Prostate gland (tissue), 2 donors: ENCODE measurements around the gene AGBL5. TPM values are rescaled to one million over a fixed set of nuclear protein-coding genes. Genes with fewer than 3 reads are reported as not detected.

Experiments
- DNase-seq: peaks from one replicate; pipeline ENCODE4 v3.0.0-alpha.2; 2019; ENCODE audit warnings: low spot score
- H3K27ac ChIP-seq, 2 donors: fragments of 200-600 bp; sonication (generic); 2 replicates each; pipeline ENCODE4 v1.5.1; 2017 to 2019
- H3K27me3 ChIP-seq: fragments of 200-600 bp; sonication (generic); replicated peaks from 2 replicates; pipeline ENCODE4 v1.5.1; 2019; ENCODE audit not compliant: insufficient read depth
- H3K36me3 ChIP-seq, 2 donors: fragments of 200-600 bp; sonication (generic); 1 replicate in 1 of 2; 2 replicates in 1 of 2; pipeline versions ENCODE4 v1.5.1 to v1.8.1; 2017 to 2019
- H3K4me1 ChIP-seq: fragments of 200-600 bp; sonication (generic); replicated peaks from 2 replicates; pipeline ENCODE4 v1.5.1; 2019
- H3K4me3 ChIP-seq, 2 donors: fragments of 200-600 bp; sonication (generic); 2 replicates each; pipeline ENCODE4 v1.5.1; 2017 to 2019
- H3K9me3 ChIP-seq: fragments of 200-600 bp; sonication (generic); 2 replicates; pipeline ENCODE4 v1.5.1; 2017
- CTCF ChIP-seq, 4 experiments: fragments of 200-600 bp in 2 of 4; fragments of 450-650 bp in 2 of 4; sonication (generic) in 2 of 4; IDR thresholded peaks; 1 replicate in 3 of 4; 2 replicates in 1 of 4; pipeline ENCODE4 v1.5.1; 2016 to 2019; ENCODE audit warnings: antibody characterized with exemption in 4 of 4, mild to moderate bottlenecking in 2 of 4, moderate library complexity in 2 of 4
- POLR2A ChIP-seq: fragments of 450-650 bp; IDR thresholded peaks from one replicate; pipeline ENCODE4 v1.6.1; 2016; ENCODE audit warnings: antibody characterized with exemption, mild to moderate bottlenecking
- POLR2AphosphoS5 ChIP-seq: sonication (generic); formaldehyde crosslinking; IDR thresholded peaks from one replicate; pipeline ENCODE4 v1.6.1; 2017; ENCODE audit warnings: antibody characterized with exemption
- WGBS: methylation state at CpG from one replicate; pipeline ENCODE4 v1.1.5; 2018; 5-methylcytosine and 5-hydroxymethylcytosine counted together
- intact Hi-C: fragments of 100-400 bp; cut with DNase I; formaldehyde crosslinking; loops from one replicate; pipeline ENCODE4 v1.14.2; 2022
- total RNA-seq, 2 donors: library from RNA; depleted of rRNA; stranded (reverse); fragments of >200 nt; gene quantifications; one replicate each; pipeline ENCODE4 v1.1.0, GENCODE V29; 2016

AGBL5 gene
- total RNA-seq, 2 donors from 2014 or later: 31.9 to 87.1 TPM

- H3K27me3 ChIP-seq: no peaks in the 10 kb centered on the region
- no peak overlapping the region for H3K27ac ChIP-seq
- DNase-seq: no peak
- no peak for TF ChIP-seq POLR2A
- intact Hi-C loops: loop anchor here (2.0 kb wide), 1 partner anchor 17 kb away; the partner anchor contains the start of gene OST4
- no peaks in the 10 kb centered on the region for H3K9me3 ChIP-seq
- peaks cover 6% of the 10 kb centered on the region for H3K4me1 ChIP-seq
- H3K4me3 ChIP-seq: no peak overlapping the region
- 81% methylated on average over 8 of the region's 8 CpGs for WGBS
- H3K36me3 ChIP-seq: peaks cover 0 to 5% of the 10 kb centered on the region in 2 donors
These were observed 2.3 kb downstream of the AGBL5 start for GRCh38 chr2:27053776-27054175.

GRCh38 chr2:27054721-27055120 lies 3.3 kb downstream of the AGBL5 start:
- Histone ChIP-seq H3K4me3 (no peak overlapping the region), H3K36me3 (peaks cover 0 to 5% of the 10 kb centered on the region in 2 donors), H3K27ac (no peak overlapping the region), H3K9me3 (no peaks in the 10 kb centered on the region), H3K4me1 (peaks cover under 1% of the 10 kb centered on the region), H3K27me3 (no peaks in the 10 kb centered on the region)
- no peak for TF ChIP-seq POLR2AphosphoS5
- no peak for TF ChIP-seq POLR2A
- TF ChIP-seq CTCF (IDR thresholded peaks at IDR 0.05): no peak
- no peak for DNase-seq
- intact Hi-C loops: no loop called here
- WGBS: 95% methylated on average over 11 of the region's 11 CpGs

- WGBS: 91% methylated on average over 6 of the region's 6 CpGs
- intact Hi-C loops: no loop called here
- no peak for TF ChIP-seq POLR2AphosphoS5
- no peak for TF ChIP-seq POLR2A
- TF ChIP-seq CTCF (IDR thresholded peaks at IDR 0.05): no peak
- H3K4me1 ChIP-seq: no peaks in the 10 kb centered on the region
- H3K4me3 ChIP-seq: no peak overlapping the region
- no peaks in the 10 kb centered on the region for H3K27me3 ChIP-seq
- H3K36me3 ChIP-seq: peaks cover 0 to 5% of the 10 kb centered on the region in 2 donors
- no peak for DNase-seq
- no peaks in the 10 kb centered on the region for H3K9me3 ChIP-seq
- no peak overlapping the region for H3K27ac ChIP-seq
These were observed 5.7 kb downstream of the AGBL5 start for GRCh38 chr2:27057184-27057583.

- DNase-seq: no peak
- intact Hi-C loops: no loop called here
- no peak overlapping the region for H3K27ac ChIP-seq
- no peaks in the 10 kb centered on the region for H3K4me1 ChIP-seq
- H3K36me3 ChIP-seq: peaks cover 0 to 5% of the 10 kb centered on the region in 2 donors
- TF ChIP-seq POLR2A: no peak
- no peak for TF ChIP-seq POLR2AphosphoS5
- TF ChIP-seq CTCF (IDR thresholded peaks at IDR 0.05): no peak
- 86% methylated on average over 10 of the region's 10 CpGs for WGBS
- H3K27me3 ChIP-seq: no peaks in the 10 kb centered on the region
- no peaks in the 10 kb centered on the region for H3K9me3 ChIP-seq
- H3K4me3 ChIP-seq: no peak overlapping the region
These were observed 6.7 kb downstream of the AGBL5 start for GRCh38 chr2:27058210-27058609.

- Histone ChIP-seq H3K4me3 (no peak overlapping the region), H3K9me3 (no peaks in the 10 kb centered on the region), H3K4me1 (no peaks in the 10 kb centered on the region), H3K36me3 (peaks cover 0 to 5% of the 10 kb centered on the region in 2 donors), H3K27me3 (no peaks in the 10 kb centered on the region), H3K27ac (no peak overlapping the region)
- no peak for DNase-seq
- intact Hi-C loops: no loop called here
- TF ChIP-seq POLR2AphosphoS5 (no peak), POLR2A (no peak), CTCF (IDR thresholded peaks at IDR 0.05) (no peak)
- 87% methylated on average over 13 of the region's 15 CpGs for WGBS
These were observed 7.8 kb downstream of the AGBL5 start for GRCh38 chr2:27059141-27059820.
